ENCODE results near the gene RAB10. TPM values are rescaled to one million over a fixed set of nuclear protein-coding genes. Genes with fewer than 3 reads are reported as not detected.

Gene RAB10
- total and polyA plus RNA-seq, 9 of the 15 experiments (the other 6 are each of a cell fraction or from before 2014, with no cell fraction given), result 25.1 to 214 (median 157) TPM

- TF ChIP-seq GMEB1 (CRISPR knock-in tag; IDR thresholded peaks at IDR 0.05), result no peak
- peak; percentile 60; the same call in 1 of the 2 replicates for TF ChIP-seq ZNF592 (IDR thresholded peaks at IDR 0.05)
- no peak for TF ChIP-seq ZBTB26 (CRISPR knock-in tag; IDR thresholded peaks at IDR 0.05)
- TF ChIP-seq CEBPG (CRISPR knock-in tag; IDR thresholded peaks at IDR 0.05), result no peak
- TF ChIP-seq CEBPG (tag; conservative IDR thresholded peaks at IDR 0.05 in 1 of 2, IDR thresholded peaks at IDR 0.05 in 1 of 2), result peak in 1 of 2 experiments; percentile 37; a peak in 1 of 4 replicates
- TF ChIP-seq ZNF707 (CRISPR knock-in tag; conservative IDR thresholded peaks at IDR 0.05), result no peak
- TF ChIP-seq ZNF449 (CRISPR knock-in tag; IDR thresholded peaks at IDR 0.05), result no peak
- TF ChIP-seq FOXK2 (conservative IDR thresholded peaks at IDR 0.05 in 1 of 2, IDR thresholded peaks at IDR 0.05 in 1 of 2; ENCODE audit: low read depth in 2 of 2), result 0 out of 4 replicates have a peak, but pooled peaks have one; percentile 12 to 20
- TF ChIP-seq ZNF24 (IDR thresholded peaks at IDR 0.05), result no peak
- TF ChIP-seq STAG1 (CRISPR knock-in tag; IDR thresholded peaks at IDR 0.05; ENCODE audit: borderline replicate concordance), result no peak
- no peak for TF ChIP-seq AFF4 (CRISPR knock-in tag; IDR thresholded peaks at IDR 0.05)
- 0 out of 2 replicates have a peak, but pooled peaks have one; percentile 26 for TF ChIP-seq ZNF12 (CRISPR knock-in tag; IDR thresholded peaks at IDR 0.05)
- TF ChIP-seq HOXB6 (CRISPR knock-in tag; IDR thresholded peaks at IDR 0.05; ENCODE audit: borderline replicate concordance), result no peak
These were observed 540 bp upstream of the RAB10 start (continued) for GRCh38 chr2:26033270-26033817.
